ENCODE data around the gene CLCN1.

Gene CLCN1

GRCh38 chr7:143399642-143400041 lies 83.7 kb downstream of the CLCN1 start:
- no peak for TF ChIP-seq CTCF (IDR thresholded peaks at IDR 0.05; ENCODE audit: insufficient read depth, missing control alignments)
- FAIRE-seq, result no peak

GRCh38 chr7:143401265-143401664 lies 85.4 kb downstream of the CLCN1 start:
- TF ChIP-seq CTCF (IDR thresholded peaks at IDR 0.05; ENCODE audit: insufficient read depth, missing control alignments), result no peak
- DNase-seq (ENCODE audit: insufficient read length, low spot score) (no peak), FAIRE-seq (no peak)

More at GRCh38 chr7:143399642-143400041, 83.7 kb downstream of the CLCN1 start:
- no peak for DNase-seq (ENCODE audit: insufficient read length, low spot score)
